VCaP (cell line): Measurements from ENCODE around the gene C1orf56.
A peak's percentile ranks its signal among the peaks of the same experiment; 100 is the strongest.

Experiments
- H3K27ac ChIP-seq: fragments of 450-650 bp; 2 replicates; pipeline ENCODE4 v1.5.1; 2017
- TF ChIP-seq, protein P1 (sequence below): fragments of 450-650 bp; conservative IDR thresholded peaks from 2 replicates; pipeline ENCODE4 v1.5.1; 2017; ENCODE audit warnings: mild to moderate bottlenecking, moderate library complexity

C1orf56 gene

DNA sequence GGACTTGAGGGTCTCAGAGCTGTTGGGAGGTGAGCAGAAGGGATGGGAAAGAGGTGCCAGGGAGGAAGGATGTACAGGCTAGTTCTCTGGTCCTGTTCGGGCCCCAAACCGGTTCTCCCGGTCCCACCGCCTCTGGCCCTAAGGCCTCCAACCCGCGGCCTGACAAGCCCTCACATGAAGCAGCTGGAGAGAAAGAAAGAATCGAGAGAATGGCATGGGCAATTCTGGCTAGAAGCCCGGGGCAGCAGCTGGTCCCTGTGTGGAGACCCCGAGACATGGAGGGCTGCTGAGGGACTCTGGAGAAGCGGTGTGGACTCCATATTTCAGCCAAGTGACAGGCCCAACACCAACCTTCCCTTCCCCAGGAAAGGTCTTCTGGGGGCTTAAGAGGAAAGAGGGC, 11.1 kb downstream of the C1orf56 start:
- H3K27ac ChIP-seq: peak overlapping the region; percentile 99
- TF ChIP-seq, protein P1, sequence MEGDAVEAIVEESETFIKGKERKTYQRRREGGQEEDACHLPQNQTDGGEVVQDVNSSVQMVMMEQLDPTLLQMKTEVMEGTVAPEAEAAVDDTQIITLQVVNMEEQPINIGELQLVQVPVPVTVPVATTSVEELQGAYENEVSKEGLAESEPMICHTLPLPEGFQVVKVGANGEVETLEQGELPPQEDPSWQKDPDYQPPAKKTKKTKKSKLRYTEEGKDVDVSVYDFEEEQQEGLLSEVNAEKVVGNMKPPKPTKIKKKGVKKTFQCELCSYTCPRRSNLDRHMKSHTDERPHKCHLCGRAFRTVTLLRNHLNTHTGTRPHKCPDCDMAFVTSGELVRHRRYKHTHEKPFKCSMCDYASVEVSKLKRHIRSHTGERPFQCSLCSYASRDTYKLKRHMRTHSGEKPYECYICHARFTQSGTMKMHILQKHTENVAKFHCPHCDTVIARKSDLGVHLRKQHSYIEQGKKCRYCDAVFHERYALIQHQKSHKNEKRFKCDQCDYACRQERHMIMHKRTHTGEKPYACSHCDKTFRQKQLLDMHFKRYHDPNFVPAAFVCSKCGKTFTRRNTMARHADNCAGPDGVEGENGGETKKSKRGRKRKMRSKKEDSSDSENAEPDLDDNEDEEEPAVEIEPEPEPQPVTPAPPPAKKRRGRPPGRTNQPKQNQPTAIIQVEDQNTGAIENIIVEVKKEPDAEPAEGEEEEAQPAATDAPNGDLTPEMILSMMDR: no peak

DNA sequence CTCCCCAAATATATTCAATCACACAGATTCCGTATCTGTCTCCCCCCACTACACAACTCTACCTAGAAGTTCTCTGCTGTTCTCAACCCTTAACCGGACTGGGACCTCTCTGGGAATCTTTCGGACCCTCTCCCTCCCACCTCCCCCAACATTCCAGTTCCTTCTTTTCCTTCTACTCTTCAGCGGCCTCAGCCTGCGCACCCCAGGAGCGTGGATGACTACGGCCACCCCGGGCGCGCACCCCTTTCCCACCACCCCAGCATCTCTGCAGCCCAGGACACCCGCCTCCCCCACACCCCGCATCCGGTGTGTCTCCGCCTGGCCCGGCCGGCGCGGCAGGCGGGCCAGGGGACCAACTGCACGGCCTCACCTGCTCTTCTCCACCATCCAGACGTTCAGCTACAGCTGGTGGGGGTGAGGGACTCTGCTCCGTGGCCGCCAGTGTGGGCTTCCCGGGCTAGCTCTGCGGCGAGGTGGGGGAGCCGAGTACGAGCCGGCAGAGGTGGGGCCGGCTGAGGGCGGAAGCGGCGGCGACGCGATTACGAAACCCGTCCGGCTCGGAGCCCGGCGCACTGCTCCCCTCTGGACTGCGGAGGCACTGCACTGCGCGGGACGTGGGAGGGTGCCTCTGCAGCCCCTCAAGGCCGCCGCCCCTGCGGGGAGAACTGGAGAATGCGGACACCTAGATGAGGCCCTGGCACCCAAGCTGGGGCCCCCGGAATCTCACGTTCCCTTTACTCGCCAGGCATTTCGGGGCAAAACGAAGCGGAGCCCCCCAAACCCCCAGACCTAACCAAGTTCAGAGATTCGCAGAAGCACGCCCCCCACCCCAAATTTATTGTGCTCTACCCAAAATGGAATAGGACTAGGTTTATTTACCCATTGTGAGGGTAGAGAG, 11.8 kb downstream of the C1orf56 start, which contains the start of gene CDC42SE1:
Gene CDC42SE1 (minus strand): TSS at position 514 of the 898 bp plus-strand sequence. CDS start 3,892 bp downstream, outside the sequence.
- TF ChIP-seq, protein P1: peak; percentile 88
- peak within 1 kb of the TSS; percentile 99 for H3K27ac ChIP-seq

DNA sequence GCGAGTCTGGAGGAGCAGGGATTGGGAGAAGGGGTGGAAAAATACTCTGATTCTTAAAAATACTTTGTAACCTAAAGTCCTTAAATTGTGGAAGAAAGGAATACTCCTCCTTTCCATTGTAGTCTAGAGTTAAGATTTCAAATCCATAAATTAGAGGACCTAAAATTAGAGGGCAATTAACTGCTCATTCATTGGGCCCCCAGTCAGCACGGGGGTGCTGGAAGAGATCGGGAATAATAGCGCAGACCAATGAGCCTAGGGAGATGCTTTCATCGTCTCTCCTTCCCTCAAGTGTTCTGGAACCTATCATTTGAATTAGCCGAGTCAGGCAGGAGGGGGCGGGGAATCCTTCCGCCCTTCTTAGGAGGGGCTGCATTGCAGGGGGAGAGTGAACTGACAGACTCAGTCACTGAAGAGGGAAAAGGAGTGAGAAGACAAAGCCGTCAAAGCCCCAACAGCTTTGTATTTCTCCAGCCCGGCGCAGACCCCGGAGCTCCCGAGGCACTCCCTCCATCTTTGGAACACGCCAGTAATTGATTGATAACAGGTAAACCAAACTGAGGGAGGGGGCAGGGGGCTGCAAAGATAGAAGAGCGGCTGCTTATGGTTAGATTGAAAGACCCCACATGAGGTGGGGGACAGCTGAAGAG, 12.6 kb downstream of the C1orf56 start, which contains the start of gene MLLT11:
Gene MLLT11 (plus strand): TSS at position 391 of the 650 bp plus-strand sequence. CDS start 6,828 bp downstream, outside the sequence.
- TF ChIP-seq, protein P1: no peak
- peak within 1 kb of the TSS; percentile 99 for H3K27ac ChIP-seq

DNA sequence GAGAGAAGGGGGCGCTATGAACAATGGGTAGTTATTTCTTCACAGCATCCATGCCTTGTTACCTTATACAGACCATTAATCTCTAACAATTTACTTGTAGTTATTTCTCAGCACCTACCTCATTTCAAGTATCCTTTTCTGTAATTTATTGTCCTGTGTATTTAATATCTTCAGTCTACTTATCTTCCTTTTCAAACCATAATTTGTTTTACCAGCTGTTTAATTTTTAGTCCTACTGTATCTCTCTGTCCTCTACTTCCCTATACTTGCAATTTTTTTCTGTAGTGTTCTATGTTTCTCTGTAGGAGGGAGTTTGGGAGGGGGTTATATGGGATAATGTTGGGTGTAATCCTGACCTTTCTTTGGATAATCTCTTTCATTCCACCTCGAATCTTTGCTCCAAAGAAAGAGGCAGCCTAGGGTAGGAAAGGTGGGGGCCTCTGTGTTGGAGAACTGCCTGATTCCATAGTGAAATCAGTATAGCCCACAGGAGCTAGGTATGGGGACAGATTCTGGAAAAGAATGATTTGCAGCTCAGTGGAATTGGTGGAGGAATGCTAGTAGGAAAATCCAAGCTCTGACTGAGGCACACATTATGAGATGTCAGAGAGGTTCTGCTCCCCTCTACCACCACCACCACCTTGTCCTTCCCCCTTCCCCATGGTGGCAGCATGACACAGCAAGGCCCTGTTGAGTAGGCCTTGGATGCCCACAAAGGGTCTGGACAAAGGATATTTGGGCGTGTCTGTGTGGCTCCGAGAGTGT, 13.3 kb downstream of the C1orf56 start:
- TF ChIP-seq, protein P1: no peak
- H3K27ac ChIP-seq: peak overlapping the region; percentile 99

DNA sequence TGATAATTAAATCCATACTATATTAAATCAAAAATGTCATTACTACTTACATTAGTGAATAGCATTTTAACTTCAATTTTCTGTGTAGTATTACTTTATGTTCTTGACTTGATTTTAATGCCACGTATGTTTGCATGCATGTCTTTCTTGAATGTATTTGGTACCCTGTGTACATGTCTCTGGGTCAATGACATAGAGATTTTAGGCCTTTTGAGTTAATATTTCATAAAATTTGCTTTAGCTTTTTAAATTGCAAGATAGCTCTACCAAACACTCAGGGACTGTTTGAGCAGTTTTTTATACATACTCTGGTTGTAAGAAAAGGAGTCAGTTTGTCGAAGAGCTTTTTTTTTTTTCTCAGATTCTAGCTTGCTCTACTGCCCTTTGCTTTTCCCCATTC, 14.2 kb downstream of the C1orf56 start:
- no peak overlapping the region for H3K27ac ChIP-seq
- TF ChIP-seq, protein P1: no peak

DNA sequence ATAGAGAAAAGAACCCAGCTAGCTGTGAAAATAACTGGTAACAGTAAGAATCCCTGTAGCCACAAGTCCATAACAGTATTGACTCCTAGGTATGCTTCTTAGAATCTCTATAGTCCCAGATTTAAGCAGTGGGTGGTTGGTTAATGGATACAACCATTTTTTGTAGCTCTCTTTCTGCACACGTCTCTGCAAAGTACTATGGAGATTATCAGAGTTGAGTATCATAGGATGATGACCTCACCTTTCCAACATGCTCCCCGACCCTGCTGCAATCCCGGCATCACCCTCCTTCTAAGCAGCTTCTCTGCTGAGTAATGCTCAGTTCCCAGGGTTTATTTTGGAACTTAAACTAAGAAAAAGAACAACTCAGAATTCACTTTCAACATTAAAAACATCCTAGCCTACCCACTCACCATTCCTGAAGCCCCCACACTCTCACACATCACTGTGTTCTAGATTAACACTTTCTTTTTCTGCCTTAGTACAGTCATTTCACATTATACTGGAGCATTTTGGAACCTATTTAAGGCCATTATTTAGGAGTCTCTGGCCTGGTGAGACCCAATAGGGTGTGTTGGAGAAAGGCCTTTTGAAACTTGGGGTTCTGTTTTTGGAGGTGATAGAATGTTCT, 15.3 kb downstream of the C1orf56 start:
- TF ChIP-seq, protein P1: no peak
- H3K27ac ChIP-seq: no peak overlapping the region
